Heart left ventricle (tissue), 13 donors: ENCODE results near the gene GALNT9.

Experiments used
- POLR2A ChIP-seq, 2 donors: fragments of 450-650 bp; IDR thresholded peaks; one replicate each; pipeline ENCODE4 v1.6.1; 2017; ENCODE audit warnings: antibody characterized with exemption in 2 of 2, mild to moderate bottlenecking in 2 of 2, moderate library complexity in 2 of 2
- TF ChIP-seq, protein P1 (sequence below), 12 donors: fragments of 200-600 bp; sonication (generic) in 4 of 12; IDR thresholded peaks; one replicate each; pipeline versions ENCODE4 v1.5.0 to v1.8.0; 2018 to 2022; ENCODE audit warnings: antibody characterized with exemption in 12 of 12, mild to moderate bottlenecking in 5 of 12
- donor health status: ischemic (EF 13 %, LVEDD 7.1; RV severe dilation, severe dysfunction).
- donor health status: DM: no; HTN: yes; CAD: no.
- donor health status: DM: no; HTN: no; CAD: no.
- donor health status: ischemic (EF 25% LVEDD 6.9; RV normal size, moderate dysfunction).
- donor health status: ischemic (EF 25% LVEDD 5.7; RV mildly dilated, moderate dysfunction).
- donor health status: ischemic (EF 35%, LVEDD 5.7; RV mildly dilated, moderate dysfunction).
- donor health status: nonischemic (EF 11% LVEDD 7.7; RV severe dilation, severe dysfunction).
- donor health status: DM: yes; HTN: yes; CAD: no.
- donor health status: PGD.
- donor health status: ischemic (EF 29% LVEDD 5.4; RV normal size, mild dysfunction).
- donor health status: nonischemic (EF 23%, LVEDD 6.1; RV moderate dilation, normal function).

DNA sequence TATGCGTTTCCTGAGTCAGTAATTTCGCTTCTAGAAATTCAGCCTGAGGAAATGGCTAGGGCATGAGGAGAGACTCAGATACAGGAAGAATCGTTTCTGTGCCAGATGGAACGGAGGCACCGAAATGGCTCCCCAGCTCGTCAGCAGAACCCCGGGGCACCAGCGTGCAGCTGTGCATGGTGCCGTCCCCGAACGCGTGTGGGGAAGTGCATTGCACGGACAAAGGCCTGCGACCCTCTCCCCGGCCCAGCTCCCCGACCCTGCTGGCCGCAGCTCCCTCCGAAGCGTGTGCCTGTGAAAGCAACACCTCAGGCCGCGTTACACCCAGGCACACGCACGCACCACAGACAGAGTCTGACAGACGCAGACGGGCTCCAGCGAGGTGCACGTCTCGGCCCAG, 102.3 kb downstream of the GALNT9 start:
- TF ChIP-seq, protein P1, sequence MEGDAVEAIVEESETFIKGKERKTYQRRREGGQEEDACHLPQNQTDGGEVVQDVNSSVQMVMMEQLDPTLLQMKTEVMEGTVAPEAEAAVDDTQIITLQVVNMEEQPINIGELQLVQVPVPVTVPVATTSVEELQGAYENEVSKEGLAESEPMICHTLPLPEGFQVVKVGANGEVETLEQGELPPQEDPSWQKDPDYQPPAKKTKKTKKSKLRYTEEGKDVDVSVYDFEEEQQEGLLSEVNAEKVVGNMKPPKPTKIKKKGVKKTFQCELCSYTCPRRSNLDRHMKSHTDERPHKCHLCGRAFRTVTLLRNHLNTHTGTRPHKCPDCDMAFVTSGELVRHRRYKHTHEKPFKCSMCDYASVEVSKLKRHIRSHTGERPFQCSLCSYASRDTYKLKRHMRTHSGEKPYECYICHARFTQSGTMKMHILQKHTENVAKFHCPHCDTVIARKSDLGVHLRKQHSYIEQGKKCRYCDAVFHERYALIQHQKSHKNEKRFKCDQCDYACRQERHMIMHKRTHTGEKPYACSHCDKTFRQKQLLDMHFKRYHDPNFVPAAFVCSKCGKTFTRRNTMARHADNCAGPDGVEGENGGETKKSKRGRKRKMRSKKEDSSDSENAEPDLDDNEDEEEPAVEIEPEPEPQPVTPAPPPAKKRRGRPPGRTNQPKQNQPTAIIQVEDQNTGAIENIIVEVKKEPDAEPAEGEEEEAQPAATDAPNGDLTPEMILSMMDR (IDR thresholded peaks at IDR 0.05): no peak
- no peak for TF ChIP-seq POLR2A (IDR thresholded peaks at IDR 0.05)
